Peyer's patch (tissue), 4 donors: ENCODE data around the gene TRAPPC12.

Source experiments
- CTCF ChIP-seq, 6 experiments: fragments of 450-650 bp in 4 of 6; fragments of 200-600 bp in 2 of 6; sonication (generic) in 1 of 6; IDR thresholded peaks; one replicate each; pipeline ENCODE4 v1.5.1; 2017 to 2019; ENCODE audit warnings: antibody characterized with exemption in 6 of 6, mild to moderate bottlenecking in 3 of 6, moderate library complexity in 1 of 6
- POLR2A ChIP-seq, 2 donors: fragments of 450-650 bp; IDR thresholded peaks; one replicate each; pipeline ENCODE4 v1.5.1; 2017; ENCODE audit warnings: antibody characterized with exemption in 2 of 2, mild to moderate bottlenecking in 2 of 2, moderate library complexity in 2 of 2

- no peak for TF ChIP-seq CTCF (IDR thresholded peaks at IDR 0.05)
- TF ChIP-seq POLR2A (IDR thresholded peaks at IDR 0.05) = no peak
Measured at GRCh38 chr2:3504741-3505140, 125.2 kb downstream of the TRAPPC12 start.
